Body of pancreas (tissue), 4 donors: ENCODE results near the gene NISCH.

Source experiments
- POLR2A ChIP-seq, 3 donors: fragments of 450-650 bp; IDR thresholded peaks; one replicate each; pipeline ENCODE4 v1.6.1; 2016; ENCODE audit warnings: antibody characterized with exemption in 3 of 3, mild to moderate bottlenecking in 2 of 3
- TF ChIP-seq, protein P1 (sequence below), 7 experiments: fragments of 450-650 bp in 4 of 7; fragments of 200-600 bp in 3 of 7; sonication (generic) in 3 of 7; IDR thresholded peaks; one replicate each; pipeline ENCODE4 v1.5.1; 2016 to 2019; ENCODE audit warnings: antibody characterized with exemption in 7 of 7

DNA sequence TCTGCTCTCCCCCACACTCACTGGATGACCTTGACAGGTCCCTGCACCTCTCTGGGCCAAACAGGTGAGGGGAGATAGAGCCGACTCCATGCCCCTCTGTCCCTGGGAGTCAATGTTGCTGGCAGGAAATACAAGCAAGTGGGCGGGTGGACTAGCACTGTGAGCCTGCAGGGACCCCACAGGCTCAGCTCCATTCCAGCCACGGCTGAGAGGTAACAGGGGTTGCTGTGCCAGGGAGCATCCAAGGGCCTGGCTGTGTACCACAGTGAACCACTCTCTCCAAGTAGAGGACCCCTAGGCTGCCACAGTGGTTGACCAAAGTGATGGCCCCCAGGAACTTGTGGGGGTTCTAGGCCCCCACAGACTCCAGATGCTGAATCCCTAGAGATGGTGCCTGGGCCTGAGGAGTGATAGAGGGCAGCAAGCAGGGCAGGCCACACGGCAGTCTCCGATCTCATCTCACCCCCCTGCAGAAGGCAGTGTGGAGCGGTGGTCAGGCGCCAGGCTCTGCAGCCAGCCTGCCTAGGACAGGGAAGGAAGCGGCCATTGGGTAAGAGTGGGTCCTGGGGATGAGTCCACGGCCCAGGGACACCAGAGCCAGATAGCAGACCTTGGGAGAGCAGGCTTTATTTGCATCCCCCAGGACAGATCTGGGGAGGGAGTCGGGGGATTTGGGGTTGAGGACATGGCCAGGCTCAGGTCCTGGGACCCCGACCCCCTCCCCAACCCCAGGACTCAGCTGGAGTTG is 4.7 kb upstream of the NISCH start:
- TF ChIP-seq POLR2A (IDR thresholded peaks at IDR 0.05) = no peak
- TF ChIP-seq, protein P1, sequence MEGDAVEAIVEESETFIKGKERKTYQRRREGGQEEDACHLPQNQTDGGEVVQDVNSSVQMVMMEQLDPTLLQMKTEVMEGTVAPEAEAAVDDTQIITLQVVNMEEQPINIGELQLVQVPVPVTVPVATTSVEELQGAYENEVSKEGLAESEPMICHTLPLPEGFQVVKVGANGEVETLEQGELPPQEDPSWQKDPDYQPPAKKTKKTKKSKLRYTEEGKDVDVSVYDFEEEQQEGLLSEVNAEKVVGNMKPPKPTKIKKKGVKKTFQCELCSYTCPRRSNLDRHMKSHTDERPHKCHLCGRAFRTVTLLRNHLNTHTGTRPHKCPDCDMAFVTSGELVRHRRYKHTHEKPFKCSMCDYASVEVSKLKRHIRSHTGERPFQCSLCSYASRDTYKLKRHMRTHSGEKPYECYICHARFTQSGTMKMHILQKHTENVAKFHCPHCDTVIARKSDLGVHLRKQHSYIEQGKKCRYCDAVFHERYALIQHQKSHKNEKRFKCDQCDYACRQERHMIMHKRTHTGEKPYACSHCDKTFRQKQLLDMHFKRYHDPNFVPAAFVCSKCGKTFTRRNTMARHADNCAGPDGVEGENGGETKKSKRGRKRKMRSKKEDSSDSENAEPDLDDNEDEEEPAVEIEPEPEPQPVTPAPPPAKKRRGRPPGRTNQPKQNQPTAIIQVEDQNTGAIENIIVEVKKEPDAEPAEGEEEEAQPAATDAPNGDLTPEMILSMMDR (IDR thresholded peaks at IDR 0.05) = no peak
